Measurements from ENCODE around the gene TTC22. TPM values are rescaled to one million over a fixed set of nuclear protein-coding genes. Genes with fewer than 3 reads are reported as not detected.
A peak's percentile ranks its signal among the peaks of the same experiment; 100 is the strongest.

The TTC22 gene
- total RNA-seq, 1 experiment from 2014 or later = 1.2 TPM

GRCh38 chr1:54768093-54768492, 33.0 kb downstream of the TTC22 start:
- Histone ChIP-seq H3K4me3 (ENCODE audit: insufficient read depth, low read depth, low read length) (no peak overlapping the region), H3K36me3 (replicated peaks; ENCODE audit: control insufficient read depth, insufficient read depth, low read length) (no peaks in the 10 kb centered on the region), H3K27me3 (ENCODE audit: control insufficient read depth, insufficient read depth, low read length) (no peaks in the 10 kb centered on the region)
- no peak for DNase-seq

GRCh38 chr1:54767526-54767925, 33.6 kb downstream of the TTC22 start:
- no peak overlapping the region for H3K4me3 ChIP-seq (ENCODE audit: insufficient read depth, low read depth, low read length)
- no peaks in the 10 kb centered on the region for H3K36me3 ChIP-seq (replicated peaks; ENCODE audit: control insufficient read depth, insufficient read depth, low read length)
- DNase-seq = no peak
- no peaks in the 10 kb centered on the region for H3K27me3 ChIP-seq (ENCODE audit: control insufficient read depth, insufficient read depth, low read length)

GRCh38 chr1:54766726-54767125, 34.4 kb downstream of the TTC22 start:
- DNase-seq = no peak
- H3K4me3 ChIP-seq (ENCODE audit: insufficient read depth, low read depth, low read length) = no peak overlapping the region

GRCh38 chr1:54764922-54765561, 36.1 kb downstream of the TTC22 start:
- Histone ChIP-seq H3K36me3 (replicated peaks; ENCODE audit: control insufficient read depth, insufficient read depth, low read length) (no peaks in the 10 kb centered on the region), H3K4me3 (ENCODE audit: insufficient read depth, low read depth, low read length) (peak overlapping the region; percentile 31), H3K27me3 (ENCODE audit: control insufficient read depth, insufficient read depth, low read length) (no peaks in the 10 kb centered on the region)
- DNase-seq = no peak

More at GRCh38 chr1:54766726-54767125, 34.4 kb downstream of the TTC22 start:
- Histone ChIP-seq H3K27me3 (ENCODE audit: control insufficient read depth, insufficient read depth, low read length) (no peaks in the 10 kb centered on the region), H3K36me3 (replicated peaks; ENCODE audit: control insufficient read depth, insufficient read depth, low read length) (no peaks in the 10 kb centered on the region)

GRCh38 chr1:54764133-54764921, 36.8 kb downstream of the TTC22 start, which contains the start of gene PARS2:
Gene PARS2, minus strand, starts transcription at chr1:54764523. Its CDS starts 5,362 bp downstream, at chr1:54759161.
- peak; percentile 98 for DNase-seq
- Histone ChIP-seq H3K36me3 (replicated peaks; ENCODE audit: control insufficient read depth, insufficient read depth, low read length) (no peaks in the 10 kb centered on the region), H3K27me3 (ENCODE audit: control insufficient read depth, insufficient read depth, low read length) (no peaks in the 10 kb centered on the region)

GRCh38 chr1:54763816-54764132, 37.3 kb downstream of the TTC22 start:
- H3K36me3 ChIP-seq (replicated peaks; ENCODE audit: control insufficient read depth, insufficient read depth, low read length) = no peaks in the 10 kb centered on the region
- no peak for DNase-seq
- peak overlapping the region; percentile 98 for H3K4me3 ChIP-seq (ENCODE audit: insufficient read depth, low read depth, low read length)
- no peaks in the 10 kb centered on the region for H3K27me3 ChIP-seq (ENCODE audit: control insufficient read depth, insufficient read depth, low read length)

More at GRCh38 chr1:54764133-54764921, 36.8 kb downstream of the TTC22 start, which contains the start of gene PARS2:
- peak within 1 kb of the TSS; percentile 98 for H3K4me3 ChIP-seq (ENCODE audit: insufficient read depth, low read depth, low read length)

- no peak for DNase-seq
- H3K36me3 ChIP-seq (replicated peaks; ENCODE audit: control insufficient read depth, insufficient read depth, low read length) = peaks cover 6% of the 10 kb centered on the region
- no peaks in the 10 kb centered on the region for H3K27me3 ChIP-seq (ENCODE audit: control insufficient read depth, insufficient read depth, low read length)
- no peak overlapping the region for H3K4me3 ChIP-seq (ENCODE audit: insufficient read depth, low read depth, low read length)
These were observed 42.3 kb downstream of the TTC22 start for GRCh38 chr1:54758678-54759348.

- H3K36me3 ChIP-seq (replicated peaks; ENCODE audit: control insufficient read depth, insufficient read depth, low read length) = peaks cover 6% of the 10 kb centered on the region
- no peak for DNase-seq
- no peaks in the 10 kb centered on the region for H3K27me3 ChIP-seq (ENCODE audit: control insufficient read depth, insufficient read depth, low read length)
- no peak overlapping the region for H3K4me3 ChIP-seq (ENCODE audit: insufficient read depth, low read depth, low read length)
These were observed 43.3 kb downstream of the TTC22 start for GRCh38 chr1:54757833-54758232.

GRCh38 chr1:54754486-54755285, 46.4 kb downstream of the TTC22 start:
- DNase-seq = peak; percentile 29
- Histone ChIP-seq H3K36me3 (replicated peaks; ENCODE audit: control insufficient read depth, insufficient read depth, low read length) (peaks cover 6% of the 10 kb centered on the region), H3K4me3 (ENCODE audit: insufficient read depth, low read depth, low read length) (no peak overlapping the region), H3K27me3 (ENCODE audit: control insufficient read depth, insufficient read depth, low read length) (no peaks in the 10 kb centered on the region; the same call in 1 of the 2 replicates)

- no peaks in the 10 kb centered on the region; the same call in 1 of the 2 replicates for H3K27me3 ChIP-seq (ENCODE audit: control insufficient read depth, insufficient read depth, low read length)
- DNase-seq = no peak
- H3K36me3 ChIP-seq (replicated peaks; ENCODE audit: control insufficient read depth, insufficient read depth, low read length) = peaks cover 6% of the 10 kb centered on the region
- H3K4me3 ChIP-seq (ENCODE audit: insufficient read depth, low read depth, low read length) = no peak overlapping the region
These were observed 47.1 kb downstream of the TTC22 start for GRCh38 chr1:54754045-54754444.

GRCh38 chr1:54751426-54751825, 49.7 kb downstream of the TTC22 start:
- H3K36me3 ChIP-seq (replicated peaks; ENCODE audit: control insufficient read depth, insufficient read depth, low read length) = no peaks in the 10 kb centered on the region; the same call in 1 of the 2 replicates
- H3K4me3 ChIP-seq (ENCODE audit: insufficient read depth, low read depth, low read length) = no peak overlapping the region
- no peaks in the 10 kb centered on the region; the same call in 1 of the 2 replicates for H3K27me3 ChIP-seq (ENCODE audit: control insufficient read depth, insufficient read depth, low read length)
- DNase-seq = peak; percentile 25

GRCh38 chr1:54750596-54750995, 50.5 kb downstream of the TTC22 start:
- no peak overlapping the region for H3K4me3 ChIP-seq (ENCODE audit: insufficient read depth, low read depth, low read length)
- no peaks in the 10 kb centered on the region for H3K36me3 ChIP-seq (replicated peaks; ENCODE audit: control insufficient read depth, insufficient read depth, low read length)
- DNase-seq = no peak
- no peaks in the 10 kb centered on the region; the same call in 1 of the 2 replicates for H3K27me3 ChIP-seq (ENCODE audit: control insufficient read depth, insufficient read depth, low read length)

GRCh38 chr1:54748094-54748835, 52.9 kb downstream of the TTC22 start:
- DNase-seq = no peak
- no peak overlapping the region for H3K4me3 ChIP-seq (ENCODE audit: insufficient read depth, low read depth, low read length)
- no peaks in the 10 kb centered on the region for H3K36me3 ChIP-seq (replicated peaks; ENCODE audit: control insufficient read depth, insufficient read depth, low read length)
- H3K27me3 ChIP-seq (ENCODE audit: control insufficient read depth, insufficient read depth, low read length) = no peaks in the 10 kb centered on the region; the same call in 1 of the 2 replicates
